GM15510 (cell line): ENCODE measurements around the gene UST.

Experiments
- POLR2A ChIP-seq: IDR thresholded peaks from 3 replicates; pipeline ENCODE4 v1.6.1; 2011; ENCODE audit warnings: borderline replicate concordance; ENCODE audit not compliant: insufficient read length; ENCODE audit errors: extremely low read depth

The UST gene, protein sequence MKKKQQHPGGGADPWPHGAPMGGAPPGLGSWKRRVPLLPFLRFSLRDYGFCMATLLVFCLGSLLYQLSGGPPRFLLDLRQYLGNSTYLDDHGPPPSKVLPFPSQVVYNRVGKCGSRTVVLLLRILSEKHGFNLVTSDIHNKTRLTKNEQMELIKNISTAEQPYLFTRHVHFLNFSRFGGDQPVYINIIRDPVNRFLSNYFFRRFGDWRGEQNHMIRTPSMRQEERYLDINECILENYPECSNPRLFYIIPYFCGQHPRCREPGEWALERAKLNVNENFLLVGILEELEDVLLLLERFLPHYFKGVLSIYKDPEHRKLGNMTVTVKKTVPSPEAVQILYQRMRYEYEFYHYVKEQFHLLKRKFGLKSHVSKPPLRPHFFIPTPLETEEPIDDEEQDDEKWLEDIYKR

DNA sequence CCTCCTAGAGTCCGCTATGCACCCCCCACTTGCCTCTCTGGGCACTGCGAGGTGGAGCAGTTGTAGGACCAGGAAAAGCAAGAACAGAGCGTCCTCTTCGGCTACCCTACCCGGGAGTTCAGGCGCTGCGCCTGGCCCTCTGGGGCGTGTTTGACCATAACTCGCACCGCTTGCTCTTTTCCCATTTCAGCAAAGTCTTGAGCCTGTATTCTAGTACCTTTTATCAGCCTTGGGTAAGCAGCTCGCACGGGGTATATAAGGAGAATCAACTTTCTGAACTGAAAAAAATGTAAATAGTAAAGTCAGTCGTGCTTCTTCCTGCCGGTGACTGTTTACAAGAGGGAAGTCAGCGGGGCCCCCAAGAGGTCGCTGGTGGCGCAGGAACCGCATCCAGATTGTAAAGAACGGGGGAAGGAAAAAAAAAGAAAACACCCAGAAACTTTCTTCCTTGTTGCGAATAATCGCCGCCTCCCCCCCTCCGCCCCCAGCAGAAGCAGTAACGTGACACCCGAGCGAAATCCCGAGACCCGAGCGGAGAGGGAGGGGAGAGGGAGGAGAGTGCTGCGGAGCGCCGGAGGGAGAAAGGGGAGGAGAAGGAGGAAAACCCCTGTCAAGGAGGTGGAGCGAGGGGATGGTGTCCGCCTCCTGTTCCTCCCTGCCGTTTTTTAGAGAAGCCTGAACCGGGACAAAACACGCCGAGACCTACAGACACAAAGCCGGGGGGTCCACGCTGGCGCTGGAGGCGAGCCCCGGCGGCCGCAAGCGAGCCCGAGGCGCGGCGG lies at the start of gene UST:
UST (plus strand) TSS at position 668 of the 782 bp plus-strand sequence. CDS start 401 bp downstream, outside the sequence.
- TF ChIP-seq POLR2A = no peak

DNA sequence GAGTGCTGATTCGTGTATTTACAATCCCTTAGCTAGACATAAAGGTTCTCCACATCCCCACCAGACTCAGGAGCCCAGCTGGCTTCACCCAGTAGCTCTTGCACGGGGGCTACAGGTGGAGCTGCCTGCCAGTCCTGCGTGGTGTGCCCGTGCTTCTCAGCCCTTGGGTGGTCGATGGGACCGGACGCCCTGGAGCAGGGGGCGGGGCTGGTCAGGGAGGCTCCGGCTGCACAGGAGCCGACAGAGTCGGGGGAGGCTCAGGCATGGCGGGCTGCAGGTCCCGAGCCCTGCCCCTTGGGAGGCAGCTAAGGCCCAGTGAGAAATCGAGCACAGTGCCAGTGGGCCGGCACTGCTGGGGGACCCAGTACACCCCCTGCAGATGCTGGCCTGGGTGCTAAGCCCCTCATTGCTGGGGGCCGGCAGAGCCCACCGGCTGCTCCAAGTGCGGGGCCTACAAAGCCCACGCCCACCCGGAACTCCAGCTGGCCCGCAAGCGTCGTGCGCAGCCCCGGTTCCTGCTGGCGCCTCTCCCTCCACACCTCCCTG lies 48.9 kb upstream of the UST start:
- no peak for TF ChIP-seq POLR2A

DNA sequence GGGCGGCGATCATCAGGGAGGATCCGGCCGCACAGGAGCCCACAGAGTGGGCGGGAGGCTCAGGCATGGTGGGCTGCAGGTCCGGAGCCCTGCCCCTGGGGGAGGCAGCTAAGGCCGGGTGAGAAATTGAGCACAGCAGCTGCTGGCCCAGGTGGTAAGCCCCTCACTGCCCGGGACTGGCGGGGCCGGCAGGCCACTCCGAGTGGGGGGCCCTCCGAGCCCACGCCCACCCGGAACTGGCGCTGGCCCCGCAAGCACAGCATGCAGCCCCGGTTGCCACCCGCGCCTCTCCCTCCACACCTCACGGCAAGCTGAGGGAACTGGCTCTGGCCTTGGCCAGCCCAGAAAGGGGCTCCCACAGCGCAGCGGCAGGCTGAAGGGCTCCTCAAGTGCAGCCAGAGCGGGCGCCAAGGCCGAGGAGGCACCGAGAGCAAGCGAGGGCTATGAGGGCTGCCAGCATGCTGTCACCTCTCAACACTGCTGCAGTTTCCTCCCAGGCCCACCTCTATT lies 48.1 kb upstream of the UST start:
- TF ChIP-seq POLR2A = no peak

DNA sequence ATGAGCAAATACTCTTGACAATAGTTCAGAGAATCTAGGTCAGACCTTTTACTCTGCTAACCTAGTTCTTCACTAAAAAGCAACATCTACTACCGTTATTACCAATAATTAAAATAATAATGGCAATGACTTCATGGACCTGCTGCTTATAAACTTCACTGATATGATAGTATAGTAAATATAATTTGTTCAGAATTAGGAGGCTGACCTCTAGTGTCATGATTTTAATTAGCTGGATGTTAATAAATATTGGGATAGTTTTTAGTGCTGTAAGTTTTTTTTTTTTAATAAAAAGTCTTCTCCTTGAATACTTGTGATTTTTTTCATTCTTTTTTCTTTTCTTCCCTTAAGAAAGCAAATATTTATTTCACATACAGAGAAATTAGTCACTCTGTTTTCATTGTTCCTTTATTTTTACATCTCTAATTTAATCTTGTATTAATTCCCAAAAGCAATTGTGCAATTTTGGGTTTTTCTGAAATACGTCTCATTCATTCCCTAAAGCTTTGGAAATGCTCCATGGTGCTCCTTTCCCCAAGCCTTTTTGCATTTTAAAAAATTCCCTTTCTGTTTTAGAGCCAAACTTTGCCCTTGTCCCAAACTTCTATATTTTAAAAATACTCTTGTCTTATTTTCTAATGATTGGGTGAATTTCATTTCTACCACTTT lies 46.6 kb upstream of the UST start:
- TF ChIP-seq POLR2A = no peak

DNA sequence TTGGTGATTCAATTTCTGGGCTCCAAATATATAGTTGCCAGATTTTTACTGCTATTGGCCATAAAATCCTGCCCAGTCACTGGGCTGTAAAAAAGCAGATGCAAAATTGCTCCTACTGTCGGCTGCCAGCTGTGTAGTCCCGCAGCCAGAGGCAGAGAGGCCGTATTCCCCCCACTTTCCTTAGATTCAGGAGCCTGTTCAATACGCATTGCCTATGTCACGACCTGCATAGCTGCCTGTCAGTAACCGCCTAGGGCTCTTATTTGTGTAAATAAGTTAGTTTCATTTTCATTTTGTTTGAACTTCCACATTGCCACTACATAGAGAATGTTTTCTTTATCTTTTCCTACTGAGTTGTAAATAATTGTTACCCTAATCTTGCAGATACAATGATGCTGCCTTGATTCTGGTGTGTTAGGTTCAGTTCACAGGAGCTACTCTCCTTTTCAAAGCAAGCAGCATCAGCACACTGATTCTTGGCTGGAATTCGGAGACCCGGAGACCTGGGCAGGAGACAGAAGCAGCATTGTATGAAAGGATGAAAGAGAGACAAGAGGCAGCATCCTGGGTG lies 46.0 kb upstream of the UST start:
- no peak for TF ChIP-seq POLR2A

DNA sequence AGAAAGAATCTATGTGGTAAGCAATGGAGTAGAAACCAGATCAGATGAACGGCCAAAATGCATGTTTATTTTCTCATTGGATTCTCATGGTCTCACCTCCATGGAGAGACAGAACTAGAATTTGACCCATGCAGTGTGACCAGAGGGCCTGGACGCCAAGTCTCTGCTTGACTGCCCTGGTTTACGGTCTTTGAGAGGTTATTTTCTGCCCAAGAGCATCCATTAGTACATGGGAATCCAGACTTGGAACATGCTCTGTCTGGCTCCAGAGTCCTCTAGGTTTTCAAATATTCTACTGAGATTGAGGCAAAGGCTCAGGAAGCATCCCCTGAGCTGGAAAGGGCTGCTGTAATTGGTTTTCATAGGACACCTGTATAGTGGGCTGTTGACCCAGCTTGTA lies 45.5 kb upstream of the UST start:
- no peak for TF ChIP-seq POLR2A

DNA sequence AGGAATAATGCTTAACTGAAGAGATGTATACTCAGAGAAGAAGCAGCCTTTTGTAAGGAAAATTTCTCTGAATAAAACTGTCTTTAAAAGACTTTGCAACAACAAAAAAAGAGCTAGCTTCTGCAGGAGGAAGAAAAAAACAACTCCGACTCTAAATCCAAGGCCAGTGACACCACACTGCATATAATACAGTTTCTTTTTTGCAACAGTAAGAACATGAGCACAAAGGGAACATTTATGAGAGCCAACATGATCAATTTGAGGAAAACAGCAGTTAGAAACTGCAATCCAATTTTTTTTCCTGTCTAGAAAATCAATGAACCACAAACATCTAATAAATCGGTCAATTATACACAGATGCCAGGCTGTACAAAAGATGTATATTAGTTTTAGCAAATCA lies 42.9 kb upstream of the UST start:
- TF ChIP-seq POLR2A = no peak

DNA sequence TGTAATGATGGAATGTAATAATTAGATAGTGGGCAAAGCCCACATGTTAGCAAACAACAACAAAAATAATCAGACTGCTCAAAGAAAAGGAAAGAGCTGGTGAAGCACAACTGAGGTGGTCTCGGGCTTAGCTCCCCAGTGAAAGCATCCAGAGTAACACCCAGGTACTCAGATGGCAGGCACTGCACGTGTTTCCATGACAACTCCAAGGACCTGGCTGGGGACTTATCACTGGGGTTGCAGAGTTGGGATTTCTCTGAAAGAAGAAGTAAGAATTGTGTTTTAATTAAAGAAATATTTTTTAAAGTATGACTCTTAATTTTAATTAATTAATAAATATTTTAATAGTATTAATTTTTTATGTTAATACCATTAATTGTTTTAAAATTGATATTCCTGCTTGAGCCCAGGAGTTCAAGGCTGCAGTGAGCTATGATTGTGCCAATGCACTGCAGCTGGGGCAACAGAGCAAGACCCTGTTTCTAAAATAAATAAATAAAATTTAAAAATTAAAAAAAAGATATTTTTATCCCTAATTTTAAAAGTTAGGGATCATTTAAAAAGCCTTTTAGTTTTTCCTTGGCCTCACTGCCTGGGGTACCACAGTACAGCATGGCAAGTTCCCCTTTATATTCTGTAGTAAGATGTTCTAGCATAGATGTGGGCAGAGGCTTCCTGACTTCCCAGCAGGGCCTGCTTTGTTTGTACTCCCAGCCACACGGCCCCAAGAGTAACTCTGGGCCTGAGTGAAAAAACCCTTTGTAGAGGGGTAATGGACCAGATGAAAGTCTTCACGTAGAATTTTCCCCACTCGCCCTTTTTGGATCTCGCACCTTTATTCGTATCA lies 42.2 kb upstream of the UST start:
- TF ChIP-seq POLR2A = no peak

DNA sequence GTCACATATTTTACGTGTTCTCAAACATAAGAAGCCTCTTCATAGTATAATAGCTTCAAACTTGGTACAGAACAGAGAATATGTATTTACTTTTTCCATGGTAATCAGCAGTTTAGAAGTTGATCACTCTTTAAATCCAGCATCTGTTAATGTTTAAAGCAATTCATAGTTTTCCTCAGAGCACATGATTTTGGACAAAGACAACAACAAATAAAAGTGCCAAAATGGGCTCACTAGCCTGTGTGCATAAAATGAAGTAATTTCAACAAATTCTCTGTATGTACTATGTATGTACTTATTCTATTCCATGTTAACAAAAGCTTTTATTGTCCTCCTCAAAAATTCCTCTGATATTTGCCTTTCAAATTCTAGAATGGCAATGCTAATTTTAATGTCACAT lies 38.1 kb upstream of the UST start:
- TF ChIP-seq POLR2A = no peak

DNA sequence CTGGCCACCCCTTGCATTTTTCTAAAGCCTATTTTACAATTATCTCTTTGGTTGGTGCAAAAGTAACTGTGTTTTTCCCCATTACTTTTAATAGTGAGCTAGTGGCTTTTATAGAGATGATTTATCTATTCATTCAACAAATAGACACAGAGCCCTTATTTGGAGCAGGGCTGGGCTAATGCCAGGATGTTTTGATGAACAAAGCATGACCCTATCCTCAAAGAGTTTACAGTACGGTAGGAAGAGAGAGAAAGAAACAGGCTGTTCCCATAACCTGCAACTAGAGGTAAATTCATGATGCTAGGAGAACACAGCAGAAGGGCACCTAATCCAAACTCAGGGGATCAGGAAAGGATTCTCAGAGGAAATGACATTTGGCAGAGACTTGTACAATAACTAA lies 37.3 kb upstream of the UST start:
- TF ChIP-seq POLR2A = no peak

DNA sequence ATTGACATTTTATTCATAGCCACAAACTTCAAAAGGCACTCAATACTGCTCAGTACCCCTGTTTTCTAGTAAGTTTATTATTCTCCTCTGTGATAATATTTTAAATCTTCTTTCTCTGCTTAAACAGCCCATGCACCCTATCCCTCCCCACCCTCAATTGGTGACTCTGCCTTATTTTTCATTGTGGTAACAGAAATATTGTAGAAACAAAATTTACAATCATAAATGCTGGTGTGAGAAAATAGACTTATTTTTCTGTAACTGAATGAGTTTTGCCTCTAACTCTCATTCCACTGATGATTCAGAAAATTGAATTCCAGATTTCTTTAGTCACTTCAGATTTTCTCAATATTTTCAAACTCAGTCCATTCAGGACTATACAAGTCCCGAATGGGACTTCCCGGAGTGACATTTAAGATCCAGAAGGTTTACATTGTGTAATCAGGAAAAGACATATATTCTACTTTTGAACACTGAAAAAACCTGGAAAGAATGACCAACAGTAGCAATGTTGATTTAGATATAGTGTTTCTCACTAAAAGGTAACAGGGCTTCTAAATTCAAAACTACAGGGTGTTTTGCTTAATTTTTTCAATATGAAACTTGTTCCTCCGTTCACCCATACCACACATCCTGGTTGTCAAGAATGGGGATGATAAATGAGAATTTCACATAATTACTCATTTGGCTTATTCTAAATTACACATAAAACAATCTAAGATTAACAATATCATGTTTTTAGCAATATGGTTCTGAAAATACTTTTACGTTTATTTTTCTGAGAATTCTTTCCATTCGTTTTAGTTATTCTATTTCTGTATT lies 34.8 kb upstream of the UST start:
- no peak for TF ChIP-seq POLR2A

DNA sequence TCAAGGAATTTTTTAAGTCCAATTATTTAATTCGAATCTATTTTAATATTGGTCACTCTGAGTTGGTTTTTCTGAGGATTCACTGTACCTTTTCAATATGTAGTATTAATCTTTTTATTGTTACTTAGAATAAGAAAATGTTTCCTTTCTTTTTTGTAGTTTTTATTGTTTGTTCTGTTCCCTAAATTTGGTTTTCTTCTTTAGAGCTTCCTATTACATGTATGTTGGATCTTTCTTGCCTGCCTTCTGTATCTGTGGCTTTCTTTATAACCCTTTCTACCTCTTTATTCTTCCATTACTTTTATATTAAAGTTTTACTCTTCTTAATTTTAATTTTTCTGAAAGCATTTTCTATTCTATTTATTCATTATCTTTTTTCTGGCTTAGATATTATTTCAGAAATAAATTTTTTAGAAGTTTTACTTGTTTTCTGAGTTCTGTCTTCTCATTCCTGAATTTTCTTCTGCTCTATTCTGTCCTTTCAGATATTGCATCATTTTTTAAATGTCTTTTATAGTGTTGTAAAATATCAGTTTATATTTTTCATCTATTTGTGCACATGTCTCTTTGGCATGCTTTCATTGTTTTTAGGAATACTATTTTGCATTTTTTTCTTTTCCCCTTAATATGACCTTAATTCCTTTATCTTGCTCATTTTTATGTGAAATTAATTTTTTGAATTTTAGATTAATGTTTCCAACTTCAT lies 33.6 kb upstream of the UST start:
- TF ChIP-seq POLR2A = no peak
